Airway epithelial cell (primary cell): ENCODE results near the gene FOXD4L4. TPM values are rescaled to one million over a fixed set of nuclear protein-coding genes. Genes with fewer than 3 reads are reported as not detected.

Experiments
- total RNA-seq: library from RNA; depleted of rRNA; stranded (reverse); fragments of >200 nt; gene quantifications from 2 replicates; pipeline ENCODE4 v1.2.3, GENCODE V29; 2015

The FOXD4L4 gene
- 0.07 and 0.19 TPM in 2 replicates for total RNA-seq

DNA sequence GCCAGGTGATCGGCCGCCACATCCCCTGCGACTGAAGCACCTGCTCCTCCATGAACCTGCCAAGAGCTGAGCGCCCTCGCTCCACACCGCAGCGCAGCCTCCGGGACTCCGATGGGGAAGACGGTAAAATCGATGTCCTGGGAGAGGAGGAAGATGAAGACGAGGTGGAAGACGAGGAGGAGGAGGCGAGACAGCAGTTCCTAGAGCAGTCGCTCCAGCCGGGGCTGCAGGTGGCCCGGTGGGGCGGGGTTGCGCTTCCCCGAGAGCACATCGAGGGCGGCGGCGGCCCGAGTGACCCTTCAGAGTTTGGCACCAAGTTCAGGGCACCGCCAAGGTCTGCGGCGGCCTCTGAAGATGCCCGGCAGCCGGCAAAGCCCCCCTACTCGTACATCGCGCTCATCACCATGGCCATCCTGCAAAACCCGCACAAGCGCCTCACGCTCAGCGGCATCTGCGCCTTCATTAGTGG lies at the start of gene FOXD4L4:
Gene FOXD4L4, plus strand, starts transcription at position 51 of the 469 bp plus-strand sequence. Its CDS starts 0 bp downstream, at position 51.

Other genes starting within 250 kb of the FOXD4L4 start
- gene ZNG1E, start 61.2 kb upstream of the FOXD4L4 start, total RNA-seq, result 16.3 and 18.8 TPM in 2 replicates